SU-DHL-6 (cell line): Measurements from ENCODE around the gene ADAMTS8.

Source experiments
- H2AFZ ChIP-seq: fragments of 200-600 bp; sonication (generic); 2 replicates; pipeline ENCODE4 v1.6.1; 2014; ENCODE audit warnings: low read depth, mild to moderate bottlenecking, moderate library complexity, mixed read lengths, antibody characterized with exemption, low read length; ENCODE audit not compliant: severe bottlenecking
- H3F3A ChIP-seq: fragments of 200-600 bp; shearing (Covaris generic); 2 replicates; pipeline ENCODE4 v1.6.0; 2016; ENCODE audit warnings: antibody characterized with exemption, mild to moderate bottlenecking; ENCODE audit not compliant: insufficient read depth
- H3K27ac ChIP-seq: fragments of 200-600 bp; sonication (generic); 2 replicates; pipeline ENCODE4 v1.5.1; 2016; ENCODE audit warnings: low read depth, mild to moderate bottlenecking, low read length, moderate library complexity, mixed read lengths
- H3K27me3 ChIP-seq: fragments of 200-600 bp; sonication (generic), shearing (Covaris generic); 2 replicates; pipeline ENCODE4 v1.6.0; 2014; ENCODE audit warnings: mild to moderate bottlenecking, low read length
- H3K36me3 ChIP-seq: fragments of 200-600 bp; sonication (generic); 2 replicates; pipeline ENCODE4 v1.6.1; 2014; ENCODE audit warnings: mild to moderate bottlenecking, low read length, mixed read lengths
- H3K4me2 ChIP-seq: fragments of 300-600, 200-600 bp; shearing (Covaris generic), sonication (generic); 2 replicates; pipeline ENCODE4 v1.6.0; 2014; ENCODE audit warnings: low read length, low read depth, mild to moderate bottlenecking; ENCODE audit not compliant: poor library complexity, severe bottlenecking
- H3K4me3 ChIP-seq: fragments of 200-600 bp; sonication (generic); 2 replicates; pipeline ENCODE4 v1.5.1; 2014; ENCODE audit warnings: antibody characterized with exemption, low read length, mild to moderate bottlenecking, mixed read lengths; ENCODE audit not compliant: insufficient read depth, poor library complexity, severe bottlenecking
- H3K79me2 ChIP-seq: fragments of 200-600 bp; sonication (generic); 2 replicates; pipeline ENCODE4 v1.6.1; 2014; ENCODE audit warnings: mild to moderate bottlenecking, low read length, moderate library complexity; ENCODE audit not compliant: insufficient read depth
- H3K9ac ChIP-seq: fragments of 200-600 bp; sonication (generic); 2 replicates; pipeline ENCODE4 v1.7.0; 2014; ENCODE audit warnings: mild to moderate bottlenecking, low read length
- H3K9me2 ChIP-seq: fragments of 200-600 bp; sonication (generic); replicated peaks from 2 replicates; pipeline ENCODE4 v1.6.1; 2014; ENCODE audit warnings: low read length; ENCODE audit not compliant: insufficient read depth
- H3K9me3 ChIP-seq: fragments of 200-600 bp; sonication (generic); 2 replicates; pipeline ENCODE4 v1.6.1; 2014; ENCODE audit warnings: low read length, mixed read lengths; ENCODE audit not compliant: insufficient read depth
- H4K20me1 ChIP-seq: fragments of 200-600 bp; sonication (generic); 2 replicates; pipeline ENCODE4 v1.6.1; 2014; ENCODE audit warnings: low read depth, mild to moderate bottlenecking, antibody characterized with exemption, low read length, moderate library complexity, mixed read lengths
- CTCF ChIP-seq: fragments of 200-600 bp; sonication (generic); IDR thresholded peaks from one replicate; pipeline ENCODE4 v1.5.1; 2017; ENCODE audit warnings: antibody characterized with exemption, mild to moderate bottlenecking, low read length, moderate library complexity; ENCODE audit not compliant: insufficient read depth, poor library complexity, severe bottlenecking
- EZH2phosphoT487 ChIP-seq: fragments of 200-600 bp; sonication (generic), shearing (Covaris generic); conservative IDR thresholded peaks from 2 replicates; pipeline ENCODE4 v1.6.1; 2018; ENCODE audit warnings: mild to moderate bottlenecking, antibody characterized with exemption, low read length, moderate library complexity, mixed read lengths

ADAMTS8 gene

GRCh38 chr11:130437848-130438247 is 9.4 kb upstream of the ADAMTS8 start:
- H3K36me3 ChIP-seq, result no peaks in the 10 kb centered on the region
- no peaks in the 10 kb centered on the region for H3K27me3 ChIP-seq
- H3K27ac ChIP-seq, result no peak overlapping the region
- no peak overlapping the region for H2AFZ ChIP-seq
- no peaks in the 10 kb centered on the region for H3K9me2 ChIP-seq
- no peak overlapping the region for H3K4me3 ChIP-seq
- TF ChIP-seq CTCF (no peak), EZH2phosphoT487 (no peak)
- no peaks in the 10 kb centered on the region for H3K9me3 ChIP-seq
- no peaks in the 10 kb centered on the region for H4K20me1 ChIP-seq
- H3K79me2 ChIP-seq, result no peaks in the 10 kb centered on the region
- no peaks in the 10 kb centered on the region for H3F3A ChIP-seq
- no peak overlapping the region for H3K4me2 ChIP-seq
- H3K9ac ChIP-seq, result no peak overlapping the region

GRCh38 chr11:130436171-130436570 is 7.8 kb upstream of the ADAMTS8 start:
- TF ChIP-seq EZH2phosphoT487 (no peak), CTCF (no peak)
- H3K4me2 ChIP-seq, result no peak overlapping the region
- no peaks in the 10 kb centered on the region for H3K36me3 ChIP-seq
- H3K79me2 ChIP-seq, result no peaks in the 10 kb centered on the region
- H3K4me3 ChIP-seq, result no peak overlapping the region
- no peaks in the 10 kb centered on the region for H3K27me3 ChIP-seq
- no peaks in the 10 kb centered on the region for H3K9me3 ChIP-seq
- H4K20me1 ChIP-seq, result no peaks in the 10 kb centered on the region
- H3K27ac ChIP-seq, result no peak overlapping the region
- H3K9ac ChIP-seq, result no peak overlapping the region
- H3F3A ChIP-seq, result no peaks in the 10 kb centered on the region
- H2AFZ ChIP-seq, result no peak overlapping the region
- H3K9me2 ChIP-seq, result no peaks in the 10 kb centered on the region

- TF ChIP-seq EZH2phosphoT487, result no peak
- no peak for TF ChIP-seq CTCF
- no peak overlapping the region for H2AFZ ChIP-seq
- no peaks in the 10 kb centered on the region for H3K36me3 ChIP-seq
- no peaks in the 10 kb centered on the region for H3K79me2 ChIP-seq
- H3K9ac ChIP-seq, result no peak overlapping the region
- no peaks in the 10 kb centered on the region for H3K27me3 ChIP-seq
- H3K4me2 ChIP-seq, result no peak overlapping the region
- H3F3A ChIP-seq, result no peaks in the 10 kb centered on the region
- H4K20me1 ChIP-seq, result no peaks in the 10 kb centered on the region
- H3K9me2 ChIP-seq, result no peaks in the 10 kb centered on the region
- no peak overlapping the region for H3K27ac ChIP-seq
- H3K9me3 ChIP-seq, result no peaks in the 10 kb centered on the region
- H3K4me3 ChIP-seq, result no peak overlapping the region
Observed at GRCh38 chr11:130435671-130436070, 7.3 kb upstream of the ADAMTS8 start.
